Psoas muscle (tissue), 8 donors: ENCODE results near the gene IQSEC3. TPM values are rescaled to one million over a fixed set of nuclear protein-coding genes. Genes with fewer than 3 reads are reported as not detected.
A peak's percentile ranks its signal among the peaks of the same experiment; 100 is the strongest.
"Not testable (repeated sequence)": the region's sequence is repeated elsewhere in the genome, so short reads cannot be mapped to it uniquely, and the experiment has no call there.

ENCODE experiments used
- ATAC-seq, 4 donors: fragments of 200-7000 bp; cut with Tn5 transposase; one replicate each; pipeline ENCODE4 v1.9.1; 2020; ENCODE audit warnings: moderate library complexity in 3 of 4, mild to moderate bottlenecking in 2 of 4
- DNase-seq, 2 donors: peaks; one replicate each; pipeline ENCODE4 v3.0.0-alpha.2; 2020
- H3K27ac ChIP-seq: fragments of 200-600 bp; one replicate; pipeline ENCODE4 v1.8.0; 2022
- H3K27me3 ChIP-seq, 3 donors: fragments of 200-600 bp in 1 of 3; one replicate each; pipeline versions ENCODE4 v1.6.1 to v1.8.0; 2013 to 2022; ENCODE audit warnings: low read length in 2 of 3, mild to moderate bottlenecking in 2 of 3, moderate library complexity in 1 of 3; ENCODE audit not compliant: insufficient read depth in 3 of 3
- H3K36me3 ChIP-seq, 2 donors: fragments of 200-600 bp in 1 of 2; one replicate each; pipeline versions ENCODE4 v1.6.1 to v1.8.0; 2013 to 2022; ENCODE audit warnings: low read depth in 1 of 2, mild to moderate bottlenecking in 1 of 2, moderate library complexity in 1 of 2; ENCODE audit not compliant: insufficient read depth in 1 of 2
- H3K4me1 ChIP-seq: fragments of 200-600 bp; one replicate; pipeline ENCODE4 v1.8.0; 2022
- H3K4me3 ChIP-seq: fragments of 200-600 bp; one replicate; pipeline ENCODE4 v1.8.0; 2022; ENCODE audit warnings: mild to moderate bottlenecking
- H3K9me3 ChIP-seq: fragments of 200-600 bp; one replicate; pipeline ENCODE4 v1.8.0; 2022
- WGBS, 3 donors: extraction: QIAGEN DNeasy Blood & Tissue Kit; methylation state at CpG; one replicate each; pipeline versions ENCODE4 v1.1.6 to v1.1.7; 2013; 5-methylcytosine and 5-hydroxymethylcytosine counted together
- intact Hi-C, 2 donors: fragments of 100-400 bp; cut with DNase I; formaldehyde crosslinking; loops; one replicate each; pipeline versions ENCODE4 v1.11.0 to v1.14.2; 2022
- polyA plus RNA-seq, 3 donors: library from polyadenylated mRNA; stranded (reverse); fragments of 200-250 nt; gene quantifications; one replicate each; pipeline ENCODE4 v1.2.3, GENCODE V29; 2013
- total RNA-seq, 4 donors: library from RNA; stranded (reverse); fragmentation: NEBNext Ultra II Directional in 2 of 4; extraction: Animal tissue kit (Norgen Biotek cat#: 25700) in 2 of 4; gene quantifications; one replicate each; pipeline versions ENCODE4 v1.2.1 to v1.2.4, GENCODE V29; 2021 to 2023
- TF ChIP-seq, protein P1 (sequence below): fragments of 200-600 bp; IDR thresholded peaks from one replicate; pipeline ENCODE4 v1.8.0; 2022; ENCODE audit warnings: antibody characterized with exemption
- donor health status: healthy with polysubstance abuse.
- donor health status: DM: no; HTN: no; CAD: no; lungs with moderate emphysema.
- donor health status: Bipolar disorder and iron deficiency.
- donor health status: healthy.
- donor health status: DM: yes; HTN: yes; CAD: no.
- donor health status: DM: no; HTN: no; CAD: no.
- donor health status: DM: no; HTN: no; CAD: no.
- donor health status: DM: yes; HTN: yes; CAD: no.

IQSEC3 gene
- total and polyA plus RNA-seq, 7 donors, result 0.23 to 1.8 (median 0.58) TPM

DNA sequence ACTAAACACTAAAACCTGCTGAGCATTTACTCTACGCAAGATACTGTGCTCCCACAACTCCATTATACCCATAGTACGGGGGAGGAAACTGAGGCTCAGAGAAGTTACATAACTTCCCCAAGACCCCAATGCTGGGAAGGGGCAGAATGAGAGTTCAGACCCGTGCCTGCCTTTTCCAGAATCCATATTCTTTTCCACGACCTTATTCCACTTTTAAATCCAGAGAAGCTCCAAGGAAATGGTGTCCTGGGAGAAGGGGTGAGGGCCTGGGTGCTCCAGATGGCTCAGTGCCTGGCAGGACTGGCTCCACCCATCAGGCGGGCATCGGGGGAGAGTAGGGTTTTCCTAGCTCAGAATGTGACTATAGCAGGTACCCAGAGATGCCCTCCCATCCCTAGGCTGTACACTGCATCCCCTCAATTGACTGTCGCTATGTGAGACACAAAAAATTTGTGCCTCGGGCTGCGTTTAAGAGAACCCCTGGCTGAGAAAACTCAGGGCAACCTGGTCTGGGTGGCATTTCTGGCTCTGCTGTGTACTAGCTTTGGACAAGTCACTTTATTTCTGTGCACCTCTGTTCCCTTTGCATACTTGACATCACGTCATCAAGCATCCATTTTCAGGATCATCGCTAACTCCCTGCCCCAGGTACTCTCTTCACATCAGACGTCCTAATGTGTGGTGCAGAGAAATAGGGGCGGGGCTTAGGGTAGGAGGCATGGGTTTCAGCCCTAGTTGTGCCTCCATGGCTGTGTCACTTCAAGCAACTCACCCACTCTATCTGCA, 11.6 kb upstream of the IQSEC3 start:
- no peak for ATAC-seq
- 59 to 62% (median 61%) methylated on average over 13 of the region's 13 CpGs for WGBS, 3 donors
- H3K27me3 ChIP-seq, result peaks cover 9 to 69% (median 12%) of the 10 kb centered on the region in 3 donors

GRCh38 chr12:56683-57346, 9.8 kb upstream of the IQSEC3 start:
- no peak overlapping the region for H3K27ac ChIP-seq
- 56 to 61% (median 60%) methylated on average over 7 of the region's 7 CpGs for WGBS, 3 donors
- DNase-seq (no peak), ATAC-seq (peak in 2 of 4 donors; percentile 10 to 32)
- no peaks in the 10 kb centered on the region for H3K36me3 ChIP-seq
- H3K27me3 ChIP-seq, result peaks cover 9 to 66% (median 12%) of the 10 kb centered on the region in 3 donors
- TF ChIP-seq, protein P1, sequence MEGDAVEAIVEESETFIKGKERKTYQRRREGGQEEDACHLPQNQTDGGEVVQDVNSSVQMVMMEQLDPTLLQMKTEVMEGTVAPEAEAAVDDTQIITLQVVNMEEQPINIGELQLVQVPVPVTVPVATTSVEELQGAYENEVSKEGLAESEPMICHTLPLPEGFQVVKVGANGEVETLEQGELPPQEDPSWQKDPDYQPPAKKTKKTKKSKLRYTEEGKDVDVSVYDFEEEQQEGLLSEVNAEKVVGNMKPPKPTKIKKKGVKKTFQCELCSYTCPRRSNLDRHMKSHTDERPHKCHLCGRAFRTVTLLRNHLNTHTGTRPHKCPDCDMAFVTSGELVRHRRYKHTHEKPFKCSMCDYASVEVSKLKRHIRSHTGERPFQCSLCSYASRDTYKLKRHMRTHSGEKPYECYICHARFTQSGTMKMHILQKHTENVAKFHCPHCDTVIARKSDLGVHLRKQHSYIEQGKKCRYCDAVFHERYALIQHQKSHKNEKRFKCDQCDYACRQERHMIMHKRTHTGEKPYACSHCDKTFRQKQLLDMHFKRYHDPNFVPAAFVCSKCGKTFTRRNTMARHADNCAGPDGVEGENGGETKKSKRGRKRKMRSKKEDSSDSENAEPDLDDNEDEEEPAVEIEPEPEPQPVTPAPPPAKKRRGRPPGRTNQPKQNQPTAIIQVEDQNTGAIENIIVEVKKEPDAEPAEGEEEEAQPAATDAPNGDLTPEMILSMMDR, result no peak
- H3K4me1 ChIP-seq, result no peaks in the 10 kb centered on the region
- intact Hi-C loops, result no loop called here
- H3K4me3 ChIP-seq, result no peak overlapping the region
- no peaks in the 10 kb centered on the region for H3K9me3 ChIP-seq

More for the DNA sequence above, 11.6 kb upstream of the IQSEC3 start:
- Histone ChIP-seq H3K9me3 (no peaks in the 10 kb centered on the region), H3K27ac (no peak overlapping the region), H3K36me3 (no peaks in the 10 kb centered on the region), H3K4me1 (no peaks in the 10 kb centered on the region), H3K4me3 (no peak overlapping the region)
- TF ChIP-seq, protein P1, result no peak
- intact Hi-C loops, result no loop called here
- no peak for DNase-seq

GRCh38 chr12:57539-57938, 9.0 kb upstream of the IQSEC3 start:
- Histone ChIP-seq H3K27ac (no peak overlapping the region), H3K36me3 (no peaks in the 10 kb centered on the region), H3K27me3 (peaks cover 9 to 62% (median 12%) of the 10 kb centered on the region in 3 donors), H3K4me3 (no peak overlapping the region), H3K4me1 (no peaks in the 10 kb centered on the region), H3K9me3 (no peaks in the 10 kb centered on the region)
- ATAC-seq (no peak), DNase-seq (no peak)
- WGBS, 3 donors, result 75 to 77% (median 76%) methylated on average over 7 of the region's 7 CpGs
- intact Hi-C loops, result no loop called here
- TF ChIP-seq, protein P1, result no peak

- H3K9me3 ChIP-seq, result no peaks in the 10 kb centered on the region
- H3K36me3 ChIP-seq, result no peaks in the 10 kb centered on the region
- TF ChIP-seq, protein P1, result no peak
- H3K27ac ChIP-seq, result no peak overlapping the region
- ATAC-seq (no peak), DNase-seq (no peak)
- peaks cover 9 to 50% (median 12%) of the 10 kb centered on the region in 3 donors for H3K27me3 ChIP-seq
- H3K4me1 ChIP-seq, result no peaks in the 10 kb centered on the region
- no peak overlapping the region for H3K4me3 ChIP-seq
- intact Hi-C loops, result no loop called here
These were observed 7.7 kb upstream of the IQSEC3 start for GRCh38 chr12:58832-59231.

DNA sequence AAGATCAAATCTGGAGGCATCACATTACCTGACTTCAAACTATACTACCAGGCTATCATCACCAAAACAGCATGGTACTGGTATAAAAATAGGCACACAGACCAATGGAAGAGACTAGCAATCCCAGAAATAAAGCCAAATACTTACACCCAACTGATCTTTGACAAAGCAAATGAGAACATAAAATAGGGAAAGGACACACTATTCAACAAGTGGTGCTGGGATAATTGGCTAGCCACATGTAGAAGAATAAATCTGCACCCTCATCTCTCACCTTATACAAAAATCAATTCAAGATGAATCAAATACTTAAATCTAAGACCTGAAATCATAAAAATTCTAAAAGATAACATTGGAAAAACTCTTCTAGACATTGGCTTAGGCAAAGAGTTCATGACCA, 4.7 kb upstream of the IQSEC3 start:
- H3K4me1 ChIP-seq, H3K4me3 ChIP-seq, intact Hi-C loops, H3K27ac ChIP-seq, DNase-seq, H3K9me3 ChIP-seq, ATAC-seq, H3K36me3 ChIP-seq: not testable (repeated sequence)
- H3K27me3 ChIP-seq, result peaks cover 0 to 28% (median 2%) of the 10 kb centered on the region in 3 donors

DNA sequence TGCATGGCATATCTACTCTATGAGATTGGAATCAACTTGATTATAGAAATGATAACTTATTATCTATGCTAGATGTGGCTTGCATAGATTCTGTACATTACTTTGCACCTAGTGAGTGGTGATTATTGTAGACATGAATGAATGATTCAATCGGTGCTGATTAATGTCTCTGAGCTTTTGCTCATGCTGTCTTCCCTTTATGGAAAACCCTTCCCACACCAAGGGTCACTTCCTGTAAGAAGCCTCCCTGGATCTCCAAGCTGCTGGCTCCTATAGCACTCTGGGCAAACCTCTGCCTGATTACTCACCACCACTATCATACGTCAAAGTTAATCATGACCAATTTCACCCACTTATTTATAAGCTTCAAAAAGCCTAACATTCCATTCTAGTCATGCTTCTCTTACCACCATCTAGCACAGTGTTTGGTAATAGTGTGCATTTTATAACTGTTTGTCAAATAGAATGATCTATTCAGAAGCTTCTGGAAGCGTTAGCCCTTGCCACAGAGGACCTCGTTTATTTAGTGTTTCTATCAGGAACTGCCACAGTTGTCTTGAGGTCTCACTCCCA, 990 bp upstream of the IQSEC3 start:
- intact Hi-C loops, H3K4me1 ChIP-seq, ATAC-seq, DNase-seq, H3K36me3 ChIP-seq, H3K4me3 ChIP-seq, H3K27ac ChIP-seq, H3K9me3 ChIP-seq: not testable (repeated sequence)
- H3K27me3 ChIP-seq, result peaks cover 0 to 25% (median 0%) of the 10 kb centered on the region in 3 donors
- WGBS, 3 donors, result 52 to 57% (median 55%) methylated on average over 4 of the region's 4 CpGs

GRCh38 chr12:66782-67504, 376 bp downstream of the IQSEC3 start:
- H3K27ac ChIP-seq, H3K9me3 ChIP-seq, intact Hi-C loops, DNase-seq, H3K4me3 ChIP-seq, H3K36me3 ChIP-seq, H3K4me1 ChIP-seq: not testable (repeated sequence)
- WGBS, 3 donors, result 2 to 4% (median 4%) methylated on average over 24 to 45 of the region's 66 CpGs
- peaks cover 0 to 33% (median 0%) of the 10 kb centered on the region in 3 donors for H3K27me3 ChIP-seq
- peak; percentile 68 to 92 (median 89) for ATAC-seq
